H1 (cell line): ENCODE results near the gene TARS2. TPM values are rescaled to one million over a fixed set of nuclear protein-coding genes. Genes with fewer than 3 reads are reported as not detected.

ENCODE experiments used
- KDM5A ChIP-seq: fragments of 200-600 bp; IDR thresholded peaks from 2 replicates; pipeline ENCODE4 v1.7.1; 2012; ENCODE audit warnings: mild to moderate bottlenecking, low read length, inconsistent platforms, mixed read lengths
- RAD21 ChIP-seq, 2 experiments: IDR thresholded peaks in 1 of 2; conservative IDR thresholded peaks in 1 of 2; 2 replicates each; pipeline ENCODE4 v1.6.1; 2011; ENCODE audit warnings: low read depth in 2 of 2, low read length in 2 of 2, improper control_type of control experiment in 1 of 2, inconsistent platforms in 1 of 2, mild to moderate bottlenecking in 1 of 2, moderate library complexity in 1 of 2
- TBP ChIP-seq: IDR thresholded peaks from 2 replicates; pipeline ENCODE4 v1.6.1; 2011; ENCODE audit warnings: low read depth, low read length, improper control_type of control experiment
- USF2 ChIP-seq: IDR thresholded peaks from 2 replicates; pipeline ENCODE4 v1.6.1; 2011; ENCODE audit warnings: low read length, improper control_type of control experiment
- polyA plus RNA-seq, 7 experiments: library from polyadenylated mRNA; depleted of rRNA in 3 of 7; stranded (reverse) in 5 of 7; unstranded in 2 of 7; fragments of >200 nt in 5 of 7; fragments of 200-250 nt in 2 of 7; gene quantifications; 1 replicate in 5 of 7; 2 replicates in 1 of 7; 4 replicates in 1 of 7; pipeline versions ENCODE4 v1.2.1 to v1.2.3, GENCODE V29; 2011 to 2013; ENCODE audit warnings: missing spikeins in 2 of 7, mixed read lengths in 2 of 7
- total RNA-seq: library from RNA; stranded (reverse); fragmentation: NEBNext Ultra II Directional; extraction: Animal tissue kit (Norgen Biotek cat#: 25700); gene quantifications from 2 replicates; pipeline ENCODE4 v1.2.1, GENCODE V29; 2021

TARS2 gene
- total and polyA plus RNA-seq, 2 of the 8 experiments (the other 6 are each of a cell fraction or from before 2014, with no cell fraction given), result 38.9 to 39.1 TPM

GRCh38 chr1:150456146-150456647 lies 31.0 kb upstream of the TARS2 start (continued):
- TF ChIP-seq RAD21 (IDR thresholded peaks at IDR 0.05 in 1 of 2, conservative IDR thresholded peaks at IDR 0.05 in 1 of 2; ENCODE audit: low read depth in 2 of 2, low read length in 2 of 2), result no peak
- no peak for TF ChIP-seq TBP
- no peak for TF ChIP-seq KDM5A
- no peak for TF ChIP-seq USF2
